WTC11 (cell line): ENCODE results near the gene BUD31. TPM values are rescaled to one million over a fixed set of nuclear protein-coding genes. Genes with fewer than 3 reads are reported as not detected.

ENCODE experiments used
- ATAC-seq: fragments of 200-7000 bp; cut with Tn5 transposase; 2 replicates; pipeline ENCODE4 v1.10.0; 2021; ENCODE audit warnings: mild to moderate bottlenecking, moderate library complexity
- CTCF ChIA-PET: fragments of 300-600 bp; sonication (Branson Sonifier 250); formaldehyde crosslinking; loops from one replicate; lab custom pipeline; 2021; ENCODE audit warnings: antibody characterized with exemption; lab: Charles Lee
- POLR2A ChIA-PET: fragments of 350-600 bp; sonication (Branson Sonifier 250); formaldehyde crosslinking; loops from one replicate; lab custom pipeline; 2021; ENCODE audit warnings: antibody characterized with exemption; lab: Charles Lee
- DNase-seq: peaks from one replicate; pipeline ENCODE4 v3.0.0; 2021; ENCODE audit warnings: low spot score
- H3K27ac Mint-ChIP-seq: 2 replicates; pipeline ENCODE4 v1.8.0; 2021; ENCODE audit warnings: mixed read lengths
- H3K27me3 Mint-ChIP-seq: 2 replicates; pipeline ENCODE4 v1.8.0; 2021; ENCODE audit warnings: low read depth, mild to moderate bottlenecking, moderate library complexity, mixed read lengths
- H3K36me3 Mint-ChIP-seq: 2 replicates; pipeline ENCODE4 v1.8.0; 2021; ENCODE audit warnings: mixed read lengths
- H3K4me1 Mint-ChIP-seq: 2 replicates; pipeline ENCODE4 v1.8.0; 2022; ENCODE audit warnings: mixed read lengths
- H3K4me3 Mint-ChIP-seq: 2 replicates; pipeline ENCODE4 v1.8.0; 2021; ENCODE audit warnings: mild to moderate bottlenecking, moderate library complexity, mixed read lengths
- H3K9me3 Mint-ChIP-seq: 2 replicates; pipeline ENCODE4 v1.8.0; 2021; ENCODE audit warnings: mixed read lengths
- CREM ChIP-seq: sonication (generic); formaldehyde crosslinking; IDR thresholded peaks from 2 replicates; pipeline ENCODE4 v1.8.1; 2022; ENCODE audit warnings: mild to moderate bottlenecking, missing genetic modification reagents, moderate library complexity
- EMX1 ChIP-seq: fragments of 250-450 bp; sonication (Bioruptor Pico); IDR thresholded peaks from 2 replicates; pipeline ENCODE4 v1.8.0; 2021; ENCODE audit warnings: mild to moderate bottlenecking
- FOXK1 ChIP-seq: sonication (generic); formaldehyde crosslinking; IDR thresholded peaks from 2 replicates; pipeline ENCODE4 v1.8.0; 2022; ENCODE audit warnings: mild to moderate bottlenecking, moderate library complexity, missing genetic modification reagents
- GTF2I ChIP-seq: fragments of 250-450 bp; sonication (Bioruptor Pico); conservative IDR thresholded peaks from 2 replicates; pipeline ENCODE4 v1.4.0; 2021; ENCODE audit warnings: mild to moderate bottlenecking
- HMGA2 ChIP-seq: fragments of 250-450 bp; sonication (Bioruptor Pico); IDR thresholded peaks from 2 replicates; pipeline ENCODE4 v1.4.0; 2021; ENCODE audit warnings: mild to moderate bottlenecking, moderate library complexity
- NR1H2 ChIP-seq: sonication (generic); formaldehyde crosslinking; IDR thresholded peaks from 2 replicates; pipeline ENCODE4 v1.9.0; 2021; ENCODE audit warnings: mild to moderate bottlenecking, moderate library complexity, missing genetic modification reagents
- OVOL2 ChIP-seq: fragments of 250-450 bp; sonication (Bioruptor Pico); IDR thresholded peaks from 2 replicates; pipeline ENCODE4 v1.9.0; 2021; ENCODE audit warnings: mild to moderate bottlenecking, borderline replicate concordance
- SP1 ChIP-seq: sonication (generic); formaldehyde crosslinking; conservative IDR thresholded peaks from 2 replicates; pipeline ENCODE4 v1.8.1; 2022; ENCODE audit warnings: missing genetic modification reagents
- TEAD4 ChIP-seq: sonication (generic); formaldehyde crosslinking; IDR thresholded peaks from 2 replicates; pipeline ENCODE4 v1.8.0; 2022; ENCODE audit warnings: mild to moderate bottlenecking, missing genetic modification reagents
- TP53 ChIP-seq: sonication (generic); formaldehyde crosslinking; IDR thresholded peaks from 2 replicates; pipeline ENCODE4 v1.8.1; 2023; ENCODE audit warnings: mild to moderate bottlenecking, missing genetic modification reagents
- ZNF219 ChIP-seq: sonication (generic); formaldehyde crosslinking; IDR thresholded peaks from 2 replicates; pipeline ENCODE4 v1.8.0; 2023; ENCODE audit warnings: missing genetic modification reagents, mild to moderate bottlenecking, borderline replicate concordance
- ZNF416 ChIP-seq: fragments of 250-450 bp; sonication (Bioruptor Pico); IDR thresholded peaks from 2 replicates; pipeline ENCODE4 v1.9.0; 2021; ENCODE audit warnings: mild to moderate bottlenecking, inconsistent platforms
- ZNF423 ChIP-seq: fragments of 250-450 bp; sonication (Bioruptor Pico); IDR thresholded peaks from 2 replicates; pipeline ENCODE4 v2.1.2; 2022; ENCODE audit warnings: mild to moderate bottlenecking, moderate library complexity
- total RNA-seq: library from RNA; stranded (reverse); gene quantifications from 3 replicates; pipeline ENCODE4 v1.2.3, GENCODE V29; 2021
- TF ChIP-seq, protein P1 (sequence below): sonication (generic); formaldehyde crosslinking; conservative IDR thresholded peaks from 2 replicates; pipeline ENCODE4 v1.8.1; 2022; ENCODE audit warnings: mild to moderate bottlenecking, missing genetic modification reagents
- TF ChIP-seq, protein P2 (sequence below): sonication (generic); formaldehyde crosslinking; IDR thresholded peaks from 2 replicates; pipeline ENCODE4 v1.8.1; 2022; ENCODE audit warnings: low read depth, missing genetic modification reagents, borderline replicate concordance
- TF ChIP-seq, protein P3 (sequence below): sonication (generic); formaldehyde crosslinking; IDR thresholded peaks from 2 replicates; pipeline ENCODE4 v1.8.0; 2022; ENCODE audit warnings: mild to moderate bottlenecking, missing genetic modification reagents
- TF ChIP-seq, protein P4 (sequence below): sonication (generic); formaldehyde crosslinking; IDR thresholded peaks from 2 replicates; pipeline ENCODE4 v1.8.0; 2022; ENCODE audit warnings: mild to moderate bottlenecking, missing genetic modification reagents
- TF ChIP-seq, protein P5 (sequence below): fragments of 250-450 bp; sonication (Bioruptor Pico); IDR thresholded peaks from 2 replicates; pipeline ENCODE4 v1.9.0; 2021; ENCODE audit warnings: mild to moderate bottlenecking

BUD31 gene
- total RNA-seq, 1 experiment from 2014 or later, result 98.7 TPM

DNA sequence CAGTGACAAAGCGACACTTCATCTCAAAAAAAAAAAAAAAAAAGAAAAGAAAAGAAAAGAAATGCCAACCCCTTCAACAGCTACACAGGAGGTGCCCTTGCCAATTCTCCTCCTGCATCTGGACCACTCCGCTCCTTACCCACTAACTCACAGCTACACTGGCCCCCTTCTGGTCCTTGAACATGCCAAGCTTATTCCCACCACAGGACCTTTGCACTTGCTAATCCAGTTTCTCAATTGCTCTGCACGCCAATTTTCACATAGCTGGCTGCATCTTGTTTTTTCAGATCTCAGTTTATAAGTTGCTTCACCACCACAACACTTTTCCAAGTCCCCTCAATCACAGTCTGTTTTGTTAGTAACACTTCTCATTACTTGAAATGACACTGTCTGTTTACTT is 5.9 kb upstream of the BUD31 start:
- POLR2A ChIA-PET, result no interaction called here
- no peak overlapping the region for H3K4me3 Mint-ChIP-seq
- H3K27ac Mint-ChIP-seq, result no peak overlapping the region

DNA sequence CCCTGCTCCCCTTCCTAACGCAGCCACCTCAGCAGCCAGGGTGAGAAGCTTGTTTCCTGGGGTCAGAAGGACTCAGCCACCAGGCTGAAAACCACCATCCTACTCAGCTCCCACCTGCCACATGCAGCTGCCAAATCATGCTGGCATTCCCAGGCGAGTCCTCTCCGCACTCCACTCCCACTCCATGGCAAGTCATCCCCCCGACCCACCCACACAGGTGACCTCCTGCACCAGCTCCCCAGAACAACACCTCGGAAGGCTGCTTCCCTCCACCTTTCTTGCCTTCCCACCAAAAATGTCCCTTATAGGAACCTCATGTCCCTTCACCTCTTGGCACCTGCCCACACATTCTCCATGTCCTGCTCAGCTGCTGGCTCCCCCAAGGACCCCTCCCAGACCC is 5.0 kb upstream of the BUD31 start:
- Mint-ChIP-seq H3K4me1 (peaks cover 13% of the 10 kb centered on the region), H3K36me3 (peaks cover 51% of the 10 kb centered on the region), H3K4me3 (no peak overlapping the region), H3K27me3 (no peaks in the 10 kb centered on the region), H3K27ac (no peak overlapping the region; the same call in 1 of the 2 replicates), H3K9me3 (no peaks in the 10 kb centered on the region)
- ChIA-PET POLR2A (interaction anchor here (0.5 to 0.6 kb wide), 2 partner anchors 14 to 68 kb away, joined by 3 read pairs; no protein-coding TSS in a partner anchor), CTCF (no interaction called here)
- ATAC-seq, result no peak
- TF ChIP-seq, protein P1, sequence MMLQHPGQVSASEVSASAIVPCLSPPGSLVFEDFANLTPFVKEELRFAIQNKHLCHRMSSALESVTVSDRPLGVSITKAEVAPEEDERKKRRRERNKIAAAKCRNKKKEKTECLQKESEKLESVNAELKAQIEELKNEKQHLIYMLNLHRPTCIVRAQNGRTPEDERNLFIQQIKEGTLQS (CRISPR knock-in tag), result no peak
- TF ChIP-seq TEAD4, result no peak
- TF ChIP-seq SP1 (CRISPR knock-in tag), result no peak
- no peak for TF ChIP-seq GTF2I
- TF ChIP-seq, protein P2, sequence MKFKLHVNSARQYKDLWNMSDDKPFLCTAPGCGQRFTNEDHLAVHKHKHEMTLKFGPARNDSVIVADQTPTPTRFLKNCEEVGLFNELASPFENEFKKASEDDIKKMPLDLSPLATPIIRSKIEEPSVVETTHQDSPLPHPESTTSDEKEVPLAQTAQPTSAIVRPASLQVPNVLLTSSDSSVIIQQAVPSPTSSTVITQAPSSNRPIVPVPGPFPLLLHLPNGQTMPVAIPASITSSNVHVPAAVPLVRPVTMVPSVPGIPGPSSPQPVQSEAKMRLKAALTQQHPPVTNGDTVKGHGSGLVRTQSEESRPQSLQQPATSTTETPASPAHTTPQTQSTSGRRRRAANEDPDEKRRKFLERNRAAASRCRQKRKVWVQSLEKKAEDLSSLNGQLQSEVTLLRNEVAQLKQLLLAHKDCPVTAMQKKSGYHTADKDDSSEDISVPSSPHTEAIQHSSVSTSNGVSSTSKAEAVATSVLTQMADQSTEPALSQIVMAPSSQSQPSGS (CRISPR knock-in tag), result no peak
- TF ChIP-seq, protein P3, sequence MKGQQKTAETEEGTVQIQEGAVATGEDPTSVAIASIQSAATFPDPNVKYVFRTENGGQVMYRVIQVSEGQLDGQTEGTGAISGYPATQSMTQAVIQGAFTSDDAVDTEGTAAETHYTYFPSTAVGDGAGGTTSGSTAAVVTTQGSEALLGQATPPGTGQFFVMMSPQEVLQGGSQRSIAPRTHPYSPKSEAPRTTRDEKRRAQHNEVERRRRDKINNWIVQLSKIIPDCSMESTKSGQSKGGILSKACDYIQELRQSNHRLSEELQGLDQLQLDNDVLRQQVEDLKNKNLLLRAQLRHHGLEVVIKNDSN (CRISPR knock-in tag), result no peak
- TF ChIP-seq TP53, result no peak
- TF ChIP-seq, protein P4, sequence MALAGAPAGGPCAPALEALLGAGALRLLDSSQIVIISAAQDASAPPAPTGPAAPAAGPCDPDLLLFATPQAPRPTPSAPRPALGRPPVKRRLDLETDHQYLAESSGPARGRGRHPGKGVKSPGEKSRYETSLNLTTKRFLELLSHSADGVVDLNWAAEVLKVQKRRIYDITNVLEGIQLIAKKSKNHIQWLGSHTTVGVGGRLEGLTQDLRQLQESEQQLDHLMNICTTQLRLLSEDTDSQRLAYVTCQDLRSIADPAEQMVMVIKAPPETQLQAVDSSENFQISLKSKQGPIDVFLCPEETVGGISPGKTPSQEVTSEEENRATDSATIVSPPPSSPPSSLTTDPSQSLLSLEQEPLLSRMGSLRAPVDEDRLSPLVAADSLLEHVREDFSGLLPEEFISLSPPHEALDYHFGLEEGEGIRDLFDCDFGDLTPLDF (CRISPR knock-in tag), result no peak
- TF ChIP-seq ZNF219 (CRISPR knock-in tag), result no peak
- TF ChIP-seq EMX1 (CRISPR knock-in tag), result no peak
- no peak for TF ChIP-seq ZNF423 (CRISPR knock-in tag)
- DNase-seq, result no peak

More for the DNA sequence above, 5.9 kb upstream of the BUD31 start:
- no peaks in the 10 kb centered on the region for H3K9me3 Mint-ChIP-seq
- TF ChIP-seq CREM (CRISPR knock-in tag), result no peak
- no peak for TF ChIP-seq ZNF416
- TF ChIP-seq NR1H2, result no peak
- no peak for TF ChIP-seq FOXK1 (CRISPR knock-in tag)
- TF ChIP-seq HMGA2 (CRISPR knock-in tag), result no peak
- TF ChIP-seq, protein P5, sequence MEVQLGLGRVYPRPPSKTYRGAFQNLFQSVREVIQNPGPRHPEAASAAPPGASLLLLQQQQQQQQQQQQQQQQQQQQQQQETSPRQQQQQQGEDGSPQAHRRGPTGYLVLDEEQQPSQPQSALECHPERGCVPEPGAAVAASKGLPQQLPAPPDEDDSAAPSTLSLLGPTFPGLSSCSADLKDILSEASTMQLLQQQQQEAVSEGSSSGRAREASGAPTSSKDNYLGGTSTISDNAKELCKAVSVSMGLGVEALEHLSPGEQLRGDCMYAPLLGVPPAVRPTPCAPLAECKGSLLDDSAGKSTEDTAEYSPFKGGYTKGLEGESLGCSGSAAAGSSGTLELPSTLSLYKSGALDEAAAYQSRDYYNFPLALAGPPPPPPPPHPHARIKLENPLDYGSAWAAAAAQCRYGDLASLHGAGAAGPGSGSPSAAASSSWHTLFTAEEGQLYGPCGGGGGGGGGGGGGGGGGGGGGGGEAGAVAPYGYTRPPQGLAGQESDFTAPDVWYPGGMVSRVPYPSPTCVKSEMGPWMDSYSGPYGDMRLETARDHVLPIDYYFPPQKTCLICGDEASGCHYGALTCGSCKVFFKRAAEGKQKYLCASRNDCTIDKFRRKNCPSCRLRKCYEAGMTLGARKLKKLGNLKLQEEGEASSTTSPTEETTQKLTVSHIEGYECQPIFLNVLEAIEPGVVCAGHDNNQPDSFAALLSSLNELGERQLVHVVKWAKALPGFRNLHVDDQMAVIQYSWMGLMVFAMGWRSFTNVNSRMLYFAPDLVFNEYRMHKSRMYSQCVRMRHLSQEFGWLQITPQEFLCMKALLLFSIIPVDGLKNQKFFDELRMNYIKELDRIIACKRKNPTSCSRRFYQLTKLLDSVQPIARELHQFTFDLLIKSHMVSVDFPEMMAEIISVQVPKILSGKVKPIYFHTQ (CRISPR knock-in tag), result no peak
- no peak for TF ChIP-seq OVOL2 (CRISPR knock-in tag)
- no peak for ATAC-seq
- no peaks in the 10 kb centered on the region for H3K27me3 Mint-ChIP-seq
- H3K36me3 Mint-ChIP-seq, result peaks cover 60% of the 10 kb centered on the region
- no peak for DNase-seq
- CTCF ChIA-PET, result interaction anchor here (0.8 kb wide), 1 partner anchor 43 kb away, joined by 3 read pairs; no protein-coding TSS in a partner anchor
- H3K4me1 Mint-ChIP-seq, result peaks cover 13% of the 10 kb centered on the region
